SIG-M5 (cell line): ENCODE data around the gene TPD52L1.
"Not testable (repeated sequence)": the region's sequence is repeated elsewhere in the genome, so short reads cannot be mapped to it uniquely, and the experiment has no call there.

Experiments
- DNase-seq: peaks from one replicate; lab custom pipeline; 2025; lab: John Stamatoyannopoulos, UW

TPD52L1 gene

DNA sequence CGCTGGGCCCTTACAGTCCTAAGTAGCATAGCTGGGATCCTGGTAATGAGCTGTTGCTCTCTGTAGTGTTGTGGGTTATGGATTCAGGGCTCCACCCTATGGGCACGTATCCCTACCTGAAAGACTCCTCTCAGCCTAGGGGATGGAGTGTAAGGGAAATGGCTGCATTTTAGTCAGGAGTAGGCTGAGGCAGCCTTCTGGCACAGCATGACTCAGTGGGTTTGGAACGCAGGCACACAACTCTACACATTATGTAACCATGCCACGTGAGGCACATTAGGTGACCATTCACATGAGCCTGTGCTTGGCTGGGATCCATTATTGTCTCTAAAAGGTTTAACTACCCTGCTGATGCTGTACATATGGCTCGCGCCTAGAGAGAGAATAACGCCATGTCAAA is 120.4 kb downstream of the TPD52L1 start:
- DNase-seq = no peak

DNA sequence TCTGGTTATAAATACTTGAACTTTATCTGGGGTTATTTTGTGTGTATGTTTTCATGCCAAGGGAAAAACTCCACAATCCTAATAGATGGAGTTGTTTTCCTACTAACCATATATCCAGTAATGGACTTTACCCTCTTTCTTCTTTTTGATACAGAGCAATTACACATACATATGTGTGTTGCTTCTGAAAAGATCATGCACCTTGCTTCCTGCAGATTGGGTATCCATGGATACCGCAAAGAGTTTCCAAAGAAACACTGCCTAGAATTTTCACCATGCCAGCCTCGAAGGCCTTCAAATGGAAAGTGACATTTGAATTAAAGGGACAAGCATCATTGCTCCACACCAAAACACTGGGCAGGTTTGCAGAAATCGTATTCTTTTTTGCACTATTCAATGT is 121.4 kb downstream of the TPD52L1 start:
- no peak for DNase-seq

DNA sequence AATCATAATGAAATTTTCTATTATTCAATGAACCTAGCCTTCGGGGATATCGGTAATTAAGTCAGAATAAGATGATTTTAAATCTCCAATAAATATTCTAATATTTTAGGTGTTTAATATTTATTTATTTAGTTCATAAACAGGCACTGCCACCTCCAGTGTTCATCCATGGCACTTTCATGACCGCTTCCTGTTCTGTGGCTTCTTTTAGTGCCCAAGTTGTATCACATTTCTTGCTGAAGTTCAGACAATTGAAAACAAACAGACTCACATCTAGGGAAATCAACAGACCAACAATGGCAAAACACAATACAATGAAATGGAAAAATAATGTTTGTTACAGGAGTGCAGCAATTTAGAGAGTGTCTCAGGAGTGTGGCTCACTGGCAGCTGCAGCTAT is 122.2 kb downstream of the TPD52L1 start:
- DNase-seq = no peak

DNA sequence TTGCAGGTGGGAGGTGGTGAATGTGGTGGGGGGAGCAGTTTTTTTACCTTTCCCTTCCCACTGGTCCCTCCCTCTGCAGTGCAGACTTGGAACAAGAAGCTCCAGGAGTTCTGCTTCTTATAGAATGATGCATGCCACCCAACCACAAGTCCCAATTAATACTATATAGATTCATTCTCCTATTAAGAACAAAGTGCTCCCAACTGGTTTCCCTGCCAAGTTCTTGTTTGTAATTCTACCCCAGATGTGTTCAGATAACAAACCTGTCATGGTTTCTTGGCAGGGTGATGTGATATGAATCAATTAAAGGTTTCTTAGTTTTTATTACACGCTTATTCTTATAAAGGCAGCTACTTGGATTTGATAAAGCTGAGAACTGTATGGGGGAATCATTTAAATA is 124.3 kb downstream of the TPD52L1 start:
- DNase-seq = no peak

DNA sequence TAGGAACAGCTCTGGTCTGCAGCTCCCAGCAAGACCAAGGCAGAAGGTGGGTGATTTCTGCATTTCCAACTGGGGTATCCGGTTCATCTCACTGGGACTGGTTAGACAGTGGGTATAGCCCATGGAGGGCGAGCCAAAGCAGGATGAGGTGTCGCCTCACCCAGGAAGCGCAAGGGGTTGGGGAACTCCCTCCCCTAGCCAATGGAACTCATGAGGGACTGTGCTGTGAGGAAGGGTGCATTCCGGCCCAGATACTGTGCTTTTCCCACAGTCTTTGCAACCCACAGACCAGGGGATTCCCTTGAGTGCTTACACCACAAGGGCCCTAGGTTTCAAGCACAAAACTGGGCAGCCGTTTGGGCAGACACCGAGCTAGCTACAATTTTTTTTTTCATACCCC is 126.4 kb downstream of the TPD52L1 start:
- no peak for DNase-seq

DNA sequence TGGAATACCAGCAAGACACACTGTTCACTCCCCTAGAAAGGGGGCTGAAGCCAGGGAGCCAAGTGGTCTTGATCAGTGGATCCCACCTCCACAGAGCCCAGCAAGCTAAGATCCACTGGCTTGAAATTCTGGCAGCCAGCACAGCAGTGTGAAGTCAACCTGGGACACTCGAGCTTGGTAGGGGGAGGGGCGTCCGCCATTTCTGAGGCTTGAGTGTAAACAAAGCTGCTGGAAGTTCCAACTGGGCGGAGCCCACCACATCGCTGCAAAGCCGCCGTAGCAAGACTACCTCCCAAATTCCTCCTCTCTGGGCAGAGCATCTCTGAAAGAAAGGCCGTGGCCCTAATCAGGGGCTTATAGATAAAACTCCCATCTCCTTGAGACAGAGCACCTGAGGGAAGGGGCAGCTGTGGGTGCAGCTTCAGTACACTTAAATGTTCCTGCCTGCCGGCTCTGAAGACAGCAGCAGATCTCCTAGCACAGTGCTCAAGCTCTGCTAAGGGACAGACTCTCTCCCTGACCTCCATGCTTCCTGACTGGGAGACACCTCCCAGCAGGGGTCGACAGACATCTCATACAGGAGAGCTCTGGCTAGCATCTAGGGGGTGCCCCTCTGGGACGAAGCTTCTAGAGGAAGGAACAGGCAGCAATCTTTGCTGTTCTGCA is 126.9 kb downstream of the TPD52L1 start:
- DNase-seq = not testable (repeated sequence)

DNA sequence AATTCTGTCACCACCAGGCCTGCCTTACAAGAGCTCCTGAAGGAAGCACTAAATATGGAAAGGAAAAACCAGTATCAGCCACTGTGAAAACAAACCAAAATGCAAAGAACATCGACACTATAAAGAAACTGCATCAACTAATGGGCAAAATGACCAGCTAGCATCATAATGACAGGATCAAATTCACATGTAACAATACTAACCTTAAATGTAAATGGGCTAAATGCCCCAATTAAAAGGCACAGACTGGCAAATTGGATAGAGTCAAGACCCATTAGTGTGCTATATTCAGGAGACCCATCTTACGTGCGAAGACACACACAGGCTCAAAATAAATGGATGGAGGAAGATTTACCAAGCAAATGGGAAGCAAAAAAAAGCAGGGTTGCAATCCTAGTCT is 128.9 kb downstream of the TPD52L1 start:
- DNase-seq = not testable (repeated sequence)

DNA sequence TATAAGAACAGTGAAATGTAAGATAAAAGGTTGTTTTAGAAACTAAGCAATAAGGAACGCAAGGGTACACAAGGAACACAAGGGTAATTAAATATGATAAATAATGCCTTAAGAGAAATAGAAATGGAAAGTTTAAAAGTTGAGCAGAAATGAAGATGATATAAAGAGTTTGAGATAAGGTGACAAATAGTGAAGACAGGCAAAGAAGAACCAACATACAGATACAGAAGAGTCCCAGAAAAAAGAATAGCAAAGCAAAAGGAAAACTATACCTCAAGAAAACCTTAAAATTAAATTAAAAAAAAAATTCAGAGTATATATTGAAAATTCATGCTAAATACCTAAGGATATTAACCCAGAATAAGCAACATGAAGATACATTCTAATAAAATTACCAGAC is 131.8 kb downstream of the TPD52L1 start:
- no peak for DNase-seq

DNA sequence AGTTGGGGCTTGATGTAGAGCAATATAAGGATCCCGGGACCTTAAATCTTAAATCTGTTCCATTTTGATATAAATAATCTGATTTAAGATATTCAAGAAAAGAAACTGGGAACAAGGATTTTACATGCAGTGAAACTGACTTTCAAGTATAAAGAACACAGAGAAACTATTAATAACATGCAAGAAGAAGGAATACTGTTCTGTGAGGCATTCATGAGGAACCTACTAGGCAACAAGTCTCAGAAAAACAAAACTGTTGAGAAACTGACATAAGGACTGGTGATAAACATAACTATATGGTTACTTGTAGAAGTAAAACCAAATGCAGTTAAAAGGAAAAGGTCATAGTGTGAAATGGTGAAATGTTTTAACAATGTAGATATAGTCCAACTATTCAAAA is 132.4 kb downstream of the TPD52L1 start:
- DNase-seq = no peak

DNA sequence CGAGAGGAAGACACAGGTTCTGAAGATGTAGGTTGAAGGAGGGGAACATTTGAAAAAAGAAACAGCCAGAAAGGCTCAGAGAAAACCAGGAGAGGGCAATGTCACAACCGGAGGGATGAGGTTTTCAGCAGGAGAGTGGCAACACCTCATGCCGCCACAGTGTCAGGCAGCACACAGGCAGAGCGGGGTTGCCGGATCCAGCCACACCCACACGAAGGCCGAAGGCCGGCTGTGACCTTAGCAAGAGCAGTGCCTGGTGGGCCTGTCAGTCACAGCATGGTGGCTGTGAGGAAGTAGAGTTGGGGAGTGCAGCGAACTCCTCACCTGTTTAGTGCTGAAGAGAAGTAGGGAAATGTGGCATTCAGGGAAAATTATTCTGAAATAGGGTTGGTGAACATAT is 134.1 kb downstream of the TPD52L1 start:
- DNase-seq = no peak

DNA sequence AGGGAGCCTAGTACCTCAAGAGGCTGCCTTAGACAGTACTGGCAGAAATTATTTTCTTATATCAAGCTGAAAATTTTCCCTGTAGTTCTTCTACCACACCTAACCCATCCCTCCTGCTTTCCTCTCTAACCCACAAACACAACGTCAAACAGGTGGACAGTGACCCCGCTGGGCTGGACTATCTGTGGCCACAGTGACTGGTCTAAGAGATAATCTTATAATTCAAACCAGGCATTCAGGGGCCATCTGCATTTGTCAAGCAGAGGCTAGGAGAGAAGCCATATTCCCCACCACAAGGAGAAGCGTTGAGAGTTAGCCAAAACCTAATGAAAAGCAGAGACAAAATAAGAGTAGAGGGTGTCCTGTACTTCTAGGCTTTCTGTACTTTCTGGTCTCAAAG is 140.0 kb downstream of the TPD52L1 start:
- no peak for DNase-seq

DNA sequence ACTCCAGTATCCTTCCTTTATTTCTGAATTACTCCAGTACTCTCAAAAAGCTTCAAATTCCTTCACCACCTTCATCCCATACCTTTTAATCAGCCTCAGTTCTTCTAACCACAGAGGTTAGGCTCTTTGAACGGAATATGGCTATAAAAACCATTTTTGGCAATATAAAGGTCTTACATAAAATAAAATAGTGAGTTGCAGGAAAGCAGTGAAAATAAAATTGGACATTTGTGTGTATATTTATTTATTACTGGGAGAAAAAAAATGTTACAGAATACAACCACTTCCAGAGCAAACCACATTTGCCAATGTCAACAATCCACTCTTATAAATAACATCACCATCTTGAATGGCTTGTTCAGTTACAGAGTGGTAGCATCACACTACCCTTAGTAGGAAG is 140.5 kb downstream of the TPD52L1 start:
- no peak for DNase-seq

DNA sequence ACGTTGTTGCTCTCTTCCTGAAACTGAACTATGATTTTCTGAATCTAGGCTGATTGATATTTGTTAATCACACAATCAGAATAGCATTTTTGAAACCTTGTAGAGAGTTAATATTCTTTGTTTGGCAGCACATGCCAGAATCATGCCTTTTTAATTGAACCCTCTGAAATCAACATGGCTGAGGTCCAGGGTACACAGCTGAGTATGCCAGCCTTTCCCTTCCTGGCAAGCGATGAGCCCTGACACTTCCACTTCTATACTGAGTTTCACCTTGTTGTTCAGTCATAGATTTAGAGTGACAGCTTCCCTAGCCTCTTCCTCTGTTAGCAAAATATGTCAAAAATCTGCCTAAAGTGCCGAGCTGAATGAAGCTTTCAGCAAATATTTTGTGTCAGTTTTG is 141.4 kb downstream of the TPD52L1 start:
- no peak for DNase-seq

DNA sequence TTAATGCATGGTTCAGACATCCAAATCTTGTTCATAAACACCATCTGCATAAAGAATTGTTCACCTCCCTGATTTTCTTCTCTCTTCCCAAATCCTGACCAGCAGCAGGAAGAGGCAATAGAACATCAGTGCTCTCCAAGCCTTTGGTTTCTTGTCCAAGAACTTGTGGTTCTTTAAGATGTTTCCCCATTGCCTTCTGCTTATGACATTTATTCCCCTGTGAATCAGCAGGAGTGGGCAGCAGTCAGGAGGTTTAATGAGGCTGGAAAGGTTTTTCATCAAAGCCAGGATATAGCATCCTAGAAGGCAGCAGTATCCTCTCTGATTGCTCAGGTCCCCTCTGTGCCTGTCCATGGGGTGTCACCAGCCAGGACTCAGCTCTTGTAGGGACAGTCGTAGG is 142.9 kb downstream of the TPD52L1 start:
- no peak for DNase-seq

DNA sequence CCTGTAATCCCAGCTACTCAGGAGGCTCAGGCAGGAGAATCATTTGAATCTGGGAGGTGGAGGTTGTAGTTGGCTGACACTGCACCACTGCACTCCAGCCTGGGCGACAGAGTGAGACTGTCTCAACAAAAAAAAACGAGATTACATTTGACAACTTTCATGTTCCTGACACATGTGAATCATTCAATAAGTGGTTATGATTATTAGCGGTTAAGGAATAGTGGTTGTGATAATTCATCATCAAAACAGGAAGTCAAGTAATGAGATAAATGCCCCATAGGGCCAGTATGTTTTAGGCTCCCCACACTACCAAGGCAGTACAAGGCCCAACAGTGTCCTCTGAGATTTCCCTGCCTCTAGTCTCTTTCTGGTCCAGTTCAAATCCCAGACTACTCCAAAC is 145.7 kb downstream of the TPD52L1 start:
- DNase-seq = no peak

DNA sequence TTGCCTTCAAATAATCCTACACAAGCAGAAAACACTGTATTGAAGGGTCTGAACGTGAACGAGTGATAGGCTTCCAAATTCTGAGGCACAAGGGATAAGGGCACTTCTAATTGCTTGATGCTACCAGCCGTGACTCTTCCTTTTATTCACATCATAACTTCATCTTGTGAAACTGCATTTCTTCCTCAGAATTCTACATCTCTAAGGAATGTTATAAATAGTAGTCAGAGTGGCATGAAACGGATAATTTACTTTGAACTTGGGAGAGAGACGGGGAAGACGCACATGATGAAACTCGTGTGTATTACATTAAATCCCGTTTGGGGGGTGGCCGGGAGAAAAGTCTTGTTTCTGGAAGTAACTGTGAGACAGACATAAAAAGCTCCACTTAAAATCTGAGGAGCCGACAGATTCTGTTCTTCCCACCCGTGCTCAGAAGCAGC is 147.4 kb downstream of the TPD52L1 start:
- DNase-seq = no peak

DNA sequence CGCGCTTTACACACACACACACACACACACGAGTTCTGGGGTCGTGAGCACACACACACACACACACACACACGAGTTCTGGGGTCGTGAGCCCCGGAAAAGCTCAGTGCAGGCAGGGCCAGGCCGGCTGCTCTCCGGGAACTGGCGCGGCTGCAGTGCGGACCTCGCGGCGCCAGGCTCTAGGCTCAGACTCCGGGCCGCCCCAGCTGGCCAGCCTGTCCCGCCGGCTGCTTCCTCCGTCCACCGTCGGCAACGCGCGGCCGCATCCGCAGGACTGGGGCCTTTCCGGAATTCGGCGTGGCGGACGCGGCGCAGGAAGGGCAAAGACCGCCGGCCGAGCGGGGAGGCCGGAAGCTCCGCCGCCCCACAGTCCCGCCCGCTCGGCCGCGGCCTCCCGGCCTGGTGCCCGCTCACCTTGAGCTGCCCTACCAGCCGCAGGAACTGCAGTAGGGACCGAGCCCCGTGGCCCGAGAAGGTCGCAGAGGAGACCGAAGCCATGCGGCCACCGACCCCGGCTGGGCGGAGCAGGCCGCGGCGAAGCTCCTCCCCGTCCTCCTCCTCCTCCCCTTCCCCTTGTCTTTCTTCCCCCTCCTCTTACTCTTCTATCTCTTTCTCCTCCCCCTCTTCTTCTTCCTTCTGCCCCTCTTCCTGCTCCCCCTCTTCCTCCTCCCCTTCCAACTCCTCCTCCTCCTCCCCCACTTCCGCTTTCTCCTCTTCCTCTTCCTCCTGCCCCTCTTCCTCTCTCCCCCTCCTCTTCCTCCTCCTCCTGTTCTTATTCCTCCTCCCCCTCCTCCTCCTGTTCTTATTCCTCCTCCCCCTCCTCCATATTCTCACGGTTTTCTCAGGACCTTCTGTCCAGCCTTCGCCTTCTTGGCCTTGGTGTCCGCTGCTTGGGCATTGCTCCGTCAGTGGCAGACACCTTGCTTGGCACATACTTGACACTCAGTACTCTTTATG is 148.1 kb downstream of the TPD52L1 start, which contains the start of gene HDDC2:
TSS of gene HDDC2 (minus strand) at position 533 of the 957 bp plus-strand sequence. CDS start at position 498, 35 bp downstream.
- no peak for DNase-seq

DNA sequence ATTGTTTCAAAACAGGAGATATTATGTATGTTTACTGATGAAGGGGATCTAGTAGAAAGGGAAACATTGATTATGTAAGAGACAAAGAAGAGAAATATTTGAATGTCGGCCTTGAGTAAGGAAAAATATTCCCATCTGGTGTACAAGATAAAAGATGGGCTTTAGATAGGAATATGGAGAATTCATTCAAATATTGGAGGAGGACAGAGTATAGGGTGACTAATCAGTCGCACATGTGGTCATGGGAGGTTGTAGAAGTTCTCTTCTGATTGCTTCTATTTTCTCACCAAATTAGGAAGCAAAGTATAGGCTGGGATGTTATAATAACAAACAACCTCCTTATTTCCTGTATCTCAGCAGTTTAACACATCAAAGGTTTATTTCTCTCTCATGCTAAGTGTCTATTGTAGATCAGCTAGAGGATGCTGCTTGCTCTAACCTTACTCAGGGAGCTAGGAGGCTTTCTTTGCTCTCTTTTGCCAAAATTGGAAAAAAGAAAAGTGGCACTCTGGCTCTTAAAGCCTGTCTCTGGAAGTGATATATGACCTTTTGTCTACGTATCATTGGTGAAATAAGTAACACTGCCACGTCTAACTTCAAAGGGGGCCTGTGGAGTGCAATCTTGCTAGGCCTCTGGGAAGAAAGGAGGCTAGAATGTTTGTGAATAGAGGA is 149.4 kb downstream of the TPD52L1 start:
- no peak for DNase-seq

DNA sequence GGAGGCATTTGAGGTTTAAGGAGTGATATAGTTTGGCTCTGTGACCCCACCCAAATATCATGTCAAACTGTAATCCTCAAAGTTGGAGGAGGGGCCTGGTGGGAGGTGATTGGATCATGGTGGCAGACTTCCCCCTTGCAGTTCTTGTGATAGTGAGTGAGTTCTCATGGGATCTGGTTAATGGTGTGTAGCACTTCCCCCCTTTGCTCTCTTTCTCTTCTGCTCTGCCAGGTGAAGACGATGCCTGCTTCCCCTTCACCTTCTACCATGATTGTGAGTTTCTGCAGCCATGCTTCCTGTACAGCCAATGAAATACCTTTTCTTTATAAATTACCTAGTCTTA is 149.9 kb downstream of the TPD52L1 start:
- DNase-seq = no peak

DNA sequence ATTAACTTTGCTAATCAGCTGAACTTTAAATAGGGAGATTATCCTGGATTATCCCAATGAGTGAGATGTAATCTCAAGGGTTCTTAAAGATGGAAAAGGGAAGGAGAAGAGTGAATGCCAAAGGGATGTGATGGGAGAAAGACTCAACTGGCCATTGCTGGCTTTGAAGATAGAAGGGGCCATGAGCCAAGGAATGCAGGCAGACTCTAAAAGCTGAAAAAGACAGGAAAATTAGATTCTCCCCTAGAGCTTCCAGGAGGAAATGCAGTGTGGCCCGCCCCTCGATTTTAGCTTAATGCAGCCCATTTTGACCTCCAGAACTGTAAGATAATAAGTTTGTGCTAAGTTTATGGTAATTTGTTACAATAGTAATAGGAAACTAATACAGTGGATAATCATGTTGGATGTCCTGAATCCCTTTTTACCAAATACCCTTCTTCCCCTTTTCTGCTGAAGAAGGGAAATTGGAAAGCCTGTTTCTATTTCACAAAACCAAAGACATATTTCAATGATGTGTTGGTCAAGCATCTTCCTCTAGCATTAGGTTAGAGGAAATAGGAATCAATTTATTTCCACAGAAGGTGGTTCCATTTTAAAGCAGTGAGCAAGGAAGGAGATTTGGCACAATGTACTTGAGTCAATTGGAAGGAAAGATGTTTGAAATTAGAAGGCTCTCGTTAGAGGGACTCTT is 151.5 kb downstream of the TPD52L1 start:
- no peak for DNase-seq

DNA sequence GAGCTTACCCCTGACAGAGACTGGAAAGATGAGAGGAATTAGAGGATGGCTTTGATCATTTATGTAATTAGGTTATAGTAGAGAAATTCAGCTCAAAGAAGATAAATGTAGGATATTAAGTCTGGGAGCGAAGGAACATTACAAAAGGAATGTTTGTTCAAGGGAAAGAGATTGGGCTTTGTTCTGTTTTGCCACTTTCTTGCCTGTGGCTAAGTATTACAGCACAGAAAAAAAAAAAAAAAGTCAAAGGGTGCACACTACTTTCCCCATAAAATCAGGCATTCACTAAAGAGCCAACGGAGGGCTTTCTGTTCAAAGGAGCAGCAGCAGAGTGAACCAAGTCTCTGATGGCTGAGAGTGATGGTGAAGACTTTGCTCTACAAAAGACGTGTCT is 153.2 kb downstream of the TPD52L1 start:
- DNase-seq = no peak

DNA sequence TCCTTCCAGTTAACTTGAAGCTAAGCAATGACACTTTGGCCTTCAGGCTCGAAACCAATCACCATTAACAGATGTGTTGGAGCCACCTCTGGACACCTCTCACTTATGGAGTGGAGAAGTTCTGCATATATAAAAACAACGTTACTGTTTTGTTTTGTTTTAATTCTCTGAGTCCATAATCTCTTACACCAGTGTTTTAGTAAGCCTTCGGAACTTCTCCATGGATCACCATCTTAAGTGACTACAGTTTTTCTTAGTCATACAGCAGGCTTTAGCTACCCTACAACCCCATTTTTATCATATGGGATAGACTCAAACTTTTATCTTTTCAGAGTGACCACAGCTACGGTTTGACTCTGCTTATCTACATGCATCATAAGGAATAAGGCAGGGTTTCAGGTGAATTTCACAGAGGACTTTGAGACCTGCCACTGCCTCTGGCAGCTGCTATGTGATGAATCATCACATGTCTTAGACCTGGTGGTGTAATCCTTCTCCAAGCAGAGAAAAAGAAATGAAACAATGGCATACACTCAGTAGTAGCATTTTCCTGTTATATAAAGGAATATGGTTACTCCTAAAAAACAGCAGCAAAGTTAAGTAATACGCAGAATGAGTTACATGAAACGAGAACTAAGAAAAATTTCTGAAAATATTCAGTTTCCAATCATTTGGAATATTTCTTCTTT is 153.7 kb downstream of the TPD52L1 start:
- no peak for DNase-seq
